ENCODE measurements around the gene CSH1.
"Not testable (repeated sequence)": the region's sequence is repeated elsewhere in the genome, so short reads cannot be mapped to it uniquely, and the experiment has no call there.

Gene CSH1

DNA sequence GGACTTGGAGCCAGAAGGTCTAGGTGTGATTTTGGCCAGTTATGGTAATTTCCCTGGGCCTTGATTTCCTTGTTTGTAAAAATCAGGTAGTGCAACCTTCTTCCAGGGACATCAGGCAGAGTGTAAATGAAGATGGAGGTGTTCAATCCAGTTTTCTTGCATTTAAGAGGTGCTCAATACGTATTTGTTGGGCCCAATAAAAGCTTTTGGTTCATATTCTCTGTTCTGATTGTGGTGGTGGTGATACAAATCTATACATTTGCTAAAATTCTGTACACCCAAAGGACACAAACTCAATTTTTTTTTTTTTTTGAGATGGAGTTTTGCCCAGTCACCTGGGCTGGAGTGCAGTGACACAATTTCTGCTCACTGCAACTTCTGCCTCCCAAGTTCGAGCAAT lies 29.8 kb upstream of the CSH1 start:
- Histone ChIP-seq H3K79me2 (ENCODE audit: control insufficient read depth, low read length) (peaks cover 32% of the 10 kb centered on the region), H3K36me3 (ENCODE audit: control insufficient read depth, low read length) (peaks cover 54% of the 10 kb centered on the region), H4K20me1 (ENCODE audit: control insufficient read depth, insufficient read depth, low read depth, low read length) (peaks cover 22% of the 10 kb centered on the region), H3K9me3 (ENCODE audit: control insufficient read depth, insufficient read depth, low read length) (no peaks in the 10 kb centered on the region), H3K9me2 (replicated peaks; ENCODE audit: control insufficient read depth, low read length) (no peaks in the 10 kb centered on the region), H3K4me1 (ENCODE audit: control insufficient read depth, low read length) (peaks cover 97% of the 10 kb centered on the region), H3K27ac (ENCODE audit: low read depth, low read length) (peak overlapping the region; percentile 92), H3K27me3 (ENCODE audit: control insufficient read depth, low read length) (no peaks in the 10 kb centered on the region), H3K4me2 (ENCODE audit: low read length) (peak overlapping the region; percentile 64), H3K4me3 (ENCODE audit: low read length) (peak overlapping the region; percentile 38), H3F3A (ENCODE audit: control insufficient read depth, insufficient read depth) (peaks cover 41% of the 10 kb centered on the region)
- TF ChIP-seq, protein P1, sequence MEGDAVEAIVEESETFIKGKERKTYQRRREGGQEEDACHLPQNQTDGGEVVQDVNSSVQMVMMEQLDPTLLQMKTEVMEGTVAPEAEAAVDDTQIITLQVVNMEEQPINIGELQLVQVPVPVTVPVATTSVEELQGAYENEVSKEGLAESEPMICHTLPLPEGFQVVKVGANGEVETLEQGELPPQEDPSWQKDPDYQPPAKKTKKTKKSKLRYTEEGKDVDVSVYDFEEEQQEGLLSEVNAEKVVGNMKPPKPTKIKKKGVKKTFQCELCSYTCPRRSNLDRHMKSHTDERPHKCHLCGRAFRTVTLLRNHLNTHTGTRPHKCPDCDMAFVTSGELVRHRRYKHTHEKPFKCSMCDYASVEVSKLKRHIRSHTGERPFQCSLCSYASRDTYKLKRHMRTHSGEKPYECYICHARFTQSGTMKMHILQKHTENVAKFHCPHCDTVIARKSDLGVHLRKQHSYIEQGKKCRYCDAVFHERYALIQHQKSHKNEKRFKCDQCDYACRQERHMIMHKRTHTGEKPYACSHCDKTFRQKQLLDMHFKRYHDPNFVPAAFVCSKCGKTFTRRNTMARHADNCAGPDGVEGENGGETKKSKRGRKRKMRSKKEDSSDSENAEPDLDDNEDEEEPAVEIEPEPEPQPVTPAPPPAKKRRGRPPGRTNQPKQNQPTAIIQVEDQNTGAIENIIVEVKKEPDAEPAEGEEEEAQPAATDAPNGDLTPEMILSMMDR (IDR thresholded peaks at IDR 0.05; ENCODE audit: low read depth, low read length, poor library complexity, severe bottlenecking) = no peak
- TF ChIP-seq EZH2phosphoT487 (IDR thresholded peaks at IDR 0.05; ENCODE audit: borderline replicate concordance, low read length) = no peak

DNA sequence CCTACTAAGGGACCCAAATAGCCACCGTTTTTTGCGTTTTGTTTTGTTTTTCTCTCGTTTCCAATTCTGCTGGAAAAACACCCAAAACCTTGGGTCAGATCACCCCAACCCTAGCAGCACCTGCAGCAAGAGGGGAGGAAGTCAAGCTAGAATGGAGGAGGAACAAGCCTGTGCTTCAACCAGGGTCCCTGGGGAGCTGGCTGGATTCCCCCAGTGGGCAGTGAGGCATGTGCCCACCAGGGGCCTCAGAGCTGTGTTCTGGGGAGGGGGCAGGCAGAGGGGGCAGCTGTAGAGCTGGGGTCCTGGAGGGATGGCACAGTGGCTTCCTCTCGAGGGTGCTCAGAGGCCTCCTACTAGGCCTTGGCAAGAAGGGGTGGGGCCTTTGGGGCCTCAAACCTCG lies 29.2 kb upstream of the CSH1 start:
- Histone ChIP-seq H3K4me2 (ENCODE audit: low read length) (peak overlapping the region; percentile 64), H3K4me3 (ENCODE audit: low read length) (peak overlapping the region; percentile 38), H3K9me2 (replicated peaks; ENCODE audit: control insufficient read depth, low read length) (no peaks in the 10 kb centered on the region), H3F3A (ENCODE audit: control insufficient read depth, insufficient read depth) (peaks cover 38% of the 10 kb centered on the region), H3K9me3 (ENCODE audit: control insufficient read depth, insufficient read depth, low read length) (no peaks in the 10 kb centered on the region), H3K27me3 (ENCODE audit: control insufficient read depth, low read length) (no peaks in the 10 kb centered on the region), H3K79me2 (ENCODE audit: control insufficient read depth, low read length) (peaks cover 27% of the 10 kb centered on the region), H3K27ac (ENCODE audit: low read depth, low read length) (peak overlapping the region; percentile 92), H4K20me1 (ENCODE audit: control insufficient read depth, insufficient read depth, low read depth, low read length) (peaks cover 17% of the 10 kb centered on the region), H3K4me1 (ENCODE audit: control insufficient read depth, low read length) (peaks cover 98% of the 10 kb centered on the region), H3K36me3 (ENCODE audit: control insufficient read depth, low read length) (peaks cover 49% of the 10 kb centered on the region)
- TF ChIP-seq EZH2phosphoT487 (IDR thresholded peaks at IDR 0.05; ENCODE audit: borderline replicate concordance, low read length) = no peak
- TF ChIP-seq, protein P1 (IDR thresholded peaks at IDR 0.05; ENCODE audit: low read depth, low read length, poor library complexity, severe bottlenecking) = no peak

DNA sequence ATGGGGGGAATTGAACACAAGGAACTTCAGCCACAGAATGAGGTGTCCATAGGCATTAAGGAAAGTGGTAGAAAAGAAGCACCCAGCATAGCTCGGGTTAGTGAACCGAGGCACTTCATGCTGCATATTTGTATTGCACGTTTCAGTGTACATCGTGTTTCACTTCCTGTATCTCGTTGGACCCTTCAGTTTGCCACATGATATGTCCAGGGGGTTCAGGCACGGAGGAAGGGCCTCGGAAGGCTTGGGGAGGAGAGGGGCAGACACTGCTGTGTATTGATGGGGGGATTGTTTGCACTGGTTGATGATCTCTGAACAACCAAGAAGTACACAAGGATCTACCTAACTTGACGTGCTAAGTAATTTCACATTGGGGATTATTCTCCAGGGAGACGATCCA lies 26.0 kb upstream of the CSH1 start:
- H3K9me3 ChIP-seq (ENCODE audit: control insufficient read depth, insufficient read depth, low read length) = not testable (repeated sequence)
- peaks cover 83% of the 10 kb centered on the region for H3K4me1 ChIP-seq (ENCODE audit: control insufficient read depth, low read length)
- H3K4me3 ChIP-seq (ENCODE audit: low read length) = peak overlapping the region; percentile 57

DNA sequence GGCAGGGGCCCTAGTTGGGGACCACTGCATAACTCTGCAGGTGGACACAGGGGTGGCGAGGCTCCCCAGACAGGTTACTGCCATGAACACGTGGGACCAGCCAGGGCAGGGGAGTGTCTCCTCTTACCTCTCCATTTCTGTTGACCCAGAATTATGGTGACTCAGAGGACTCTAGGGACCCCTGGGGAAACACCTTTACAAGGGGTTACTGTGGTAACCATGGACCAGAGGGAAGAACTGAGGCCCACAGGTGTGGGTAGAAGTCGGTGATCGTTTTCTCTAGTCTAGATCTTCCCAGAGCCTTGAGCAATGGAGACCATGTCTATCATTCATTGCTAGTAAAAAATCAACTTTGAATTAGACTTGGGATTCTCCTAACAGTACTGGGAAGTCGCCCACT lies 24.4 kb upstream of the CSH1 start:
- H3K9me3 ChIP-seq (ENCODE audit: control insufficient read depth, insufficient read depth, low read length); H3K9me2 ChIP-seq (replicated peaks; ENCODE audit: control insufficient read depth, low read length); H4K20me1 ChIP-seq (ENCODE audit: control insufficient read depth, insufficient read depth, low read depth, low read length); H3K27ac ChIP-seq (ENCODE audit: low read depth, low read length); H3K36me3 ChIP-seq (ENCODE audit: control insufficient read depth, low read length); H3K4me3 ChIP-seq (ENCODE audit: low read length); H3K79me2 ChIP-seq (ENCODE audit: control insufficient read depth, low read length); H3K27me3 ChIP-seq (ENCODE audit: control insufficient read depth, low read length): not testable (repeated sequence)
- Histone ChIP-seq H3K4me1 (ENCODE audit: control insufficient read depth, low read length) (peaks cover 77% of the 10 kb centered on the region), H3F3A (ENCODE audit: control insufficient read depth, insufficient read depth) (peaks cover 14% of the 10 kb centered on the region), H3K4me2 (ENCODE audit: low read length) (peak overlapping the region; percentile 37; the same call in 1 of the 2 replicates)

More for the DNA sequence above, 26.0 kb upstream of the CSH1 start:
- H3K27me3 ChIP-seq (ENCODE audit: control insufficient read depth, low read length); H3K9me2 ChIP-seq (replicated peaks; ENCODE audit: control insufficient read depth, low read length); H4K20me1 ChIP-seq (ENCODE audit: control insufficient read depth, insufficient read depth, low read depth, low read length); H3K79me2 ChIP-seq (ENCODE audit: control insufficient read depth, low read length): not testable (repeated sequence)
- Histone ChIP-seq H3K27ac (ENCODE audit: low read depth, low read length) (peak overlapping the region; percentile 86), H3F3A (ENCODE audit: control insufficient read depth, insufficient read depth) (peaks cover 28% of the 10 kb centered on the region), H3K36me3 (ENCODE audit: control insufficient read depth, low read length) (peaks cover 16% of the 10 kb centered on the region), H3K4me2 (ENCODE audit: low read length) (peak overlapping the region; percentile 73)

DNA sequence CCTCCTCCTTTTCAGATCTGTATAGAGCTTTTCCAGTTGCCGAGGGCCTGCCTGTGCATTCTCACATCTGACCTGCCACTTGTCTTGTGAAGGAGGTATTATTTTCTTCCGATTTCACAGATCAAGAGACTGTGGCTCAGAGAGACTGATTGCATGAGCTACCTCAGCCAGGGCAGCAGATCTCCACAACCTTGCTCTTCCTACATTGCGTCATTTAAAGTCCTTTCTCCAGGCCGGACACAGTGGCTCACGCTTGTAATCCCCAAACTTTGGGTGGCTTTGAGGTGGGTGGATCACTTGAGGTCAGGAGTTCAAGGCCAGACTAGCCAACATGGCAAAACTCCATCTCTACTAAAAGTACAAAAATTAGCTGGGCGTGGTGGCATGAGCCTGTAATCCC lies 23.7 kb upstream of the CSH1 start:
- Histone ChIP-seq H3K4me2 (ENCODE audit: low read length) (0 out of 2 replicates have a peak overlapping the region, but pooled peaks have one; percentile 5), H3K4me1 (ENCODE audit: control insufficient read depth, low read length) (peaks cover 76% of the 10 kb centered on the region)
- not testable (repeated sequence) for H3F3A ChIP-seq (ENCODE audit: control insufficient read depth, insufficient read depth); H3K4me3 ChIP-seq (ENCODE audit: low read length); H3K9me2 ChIP-seq (replicated peaks; ENCODE audit: control insufficient read depth, low read length); H4K20me1 ChIP-seq (ENCODE audit: control insufficient read depth, insufficient read depth, low read depth, low read length); H3K36me3 ChIP-seq (ENCODE audit: control insufficient read depth, low read length); H3K9me3 ChIP-seq (ENCODE audit: control insufficient read depth, insufficient read depth, low read length); H3K27me3 ChIP-seq (ENCODE audit: control insufficient read depth, low read length); H3K27ac ChIP-seq (ENCODE audit: low read depth, low read length); H3K79me2 ChIP-seq (ENCODE audit: control insufficient read depth, low read length)

Measured in DOHH2 (cell line).